ENCODE results near the gene WWC2.

The WWC2 gene

DNA sequence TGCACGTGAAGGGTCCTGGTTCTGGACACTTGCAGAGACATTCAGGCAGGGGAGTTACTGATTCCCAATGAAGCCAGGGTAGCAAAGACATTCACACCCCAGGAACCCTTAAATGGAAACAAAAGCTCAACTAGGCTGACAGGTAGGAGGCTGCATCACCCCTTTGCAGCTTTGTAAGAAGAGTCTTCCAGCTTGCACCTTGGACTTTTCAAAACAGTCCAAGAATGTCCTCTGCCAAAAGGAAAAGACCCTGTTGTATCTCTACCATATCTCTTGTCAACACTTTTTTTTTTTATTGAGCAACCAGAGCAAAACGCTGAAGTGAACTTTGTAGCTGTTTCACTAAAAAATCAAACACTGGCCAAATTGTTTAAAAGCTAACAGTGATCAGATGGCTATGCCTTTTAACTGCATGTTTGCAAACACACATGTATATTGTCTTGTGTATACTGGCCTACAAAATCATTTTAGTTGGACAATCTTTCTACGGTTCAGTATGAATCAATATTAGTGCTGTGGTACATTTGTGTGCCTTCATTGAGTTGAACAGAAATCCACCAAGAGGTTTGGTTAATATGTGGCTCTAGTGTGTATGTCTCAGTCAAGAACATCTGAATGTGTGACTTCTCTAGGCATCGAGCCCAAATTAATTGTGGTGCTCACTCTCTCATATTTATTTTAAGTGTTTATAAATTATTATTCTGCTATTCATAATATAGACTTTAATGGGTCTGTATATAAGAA, 18.5 kb upstream of the WWC2 start:
- H3K79me2 ChIP-seq (ENCODE audit: insufficient read depth, low read length), result no peaks in the 10 kb centered on the region
- no peaks in the 10 kb centered on the region for H3K36me3 ChIP-seq (ENCODE audit: insufficient read depth, low read length)
- H3K9me3 ChIP-seq (ENCODE audit: insufficient read depth, low read length, severe bottlenecking), result no peaks in the 10 kb centered on the region
- H3K4me1 ChIP-seq (ENCODE audit: insufficient read depth, low read length), result no peaks in the 10 kb centered on the region
- TF ChIP-seq EZH2 (IDR thresholded peaks at IDR 0.05; ENCODE audit: borderline replicate concordance, low read depth, low read length, severe bottlenecking), result no peak
- TF ChIP-seq, protein P1, sequence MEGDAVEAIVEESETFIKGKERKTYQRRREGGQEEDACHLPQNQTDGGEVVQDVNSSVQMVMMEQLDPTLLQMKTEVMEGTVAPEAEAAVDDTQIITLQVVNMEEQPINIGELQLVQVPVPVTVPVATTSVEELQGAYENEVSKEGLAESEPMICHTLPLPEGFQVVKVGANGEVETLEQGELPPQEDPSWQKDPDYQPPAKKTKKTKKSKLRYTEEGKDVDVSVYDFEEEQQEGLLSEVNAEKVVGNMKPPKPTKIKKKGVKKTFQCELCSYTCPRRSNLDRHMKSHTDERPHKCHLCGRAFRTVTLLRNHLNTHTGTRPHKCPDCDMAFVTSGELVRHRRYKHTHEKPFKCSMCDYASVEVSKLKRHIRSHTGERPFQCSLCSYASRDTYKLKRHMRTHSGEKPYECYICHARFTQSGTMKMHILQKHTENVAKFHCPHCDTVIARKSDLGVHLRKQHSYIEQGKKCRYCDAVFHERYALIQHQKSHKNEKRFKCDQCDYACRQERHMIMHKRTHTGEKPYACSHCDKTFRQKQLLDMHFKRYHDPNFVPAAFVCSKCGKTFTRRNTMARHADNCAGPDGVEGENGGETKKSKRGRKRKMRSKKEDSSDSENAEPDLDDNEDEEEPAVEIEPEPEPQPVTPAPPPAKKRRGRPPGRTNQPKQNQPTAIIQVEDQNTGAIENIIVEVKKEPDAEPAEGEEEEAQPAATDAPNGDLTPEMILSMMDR (IDR thresholded peaks at IDR 0.05; ENCODE audit: borderline replicate concordance, extremely low read depth, low read length, poor library complexity, severe bottlenecking), result no peak
- no peak overlapping the region for H3K27ac ChIP-seq (ENCODE audit: low read length)
- H2AFZ ChIP-seq (ENCODE audit: low read depth, low read length), result no peak overlapping the region
- no peak for DNase-seq
- no peak overlapping the region for H3K9ac ChIP-seq (ENCODE audit: low read depth, low read length)
- no peak overlapping the region for H3K4me3 ChIP-seq (ENCODE audit: low read depth in 1 of 2, low read length in 2 of 2)
- H3K27me3 ChIP-seq (ENCODE audit: insufficient read depth, low read length, poor library complexity), result peaks cover 4% of the 10 kb centered on the region
- no peaks in the 10 kb centered on the region for H4K20me1 ChIP-seq (ENCODE audit: insufficient read depth, low read length)
- ATAC-seq (ENCODE audit: insufficient read depth, low read depth), result no peak
- H3K4me2 ChIP-seq (ENCODE audit: insufficient read depth, low read length), result no peak overlapping the region

DNA sequence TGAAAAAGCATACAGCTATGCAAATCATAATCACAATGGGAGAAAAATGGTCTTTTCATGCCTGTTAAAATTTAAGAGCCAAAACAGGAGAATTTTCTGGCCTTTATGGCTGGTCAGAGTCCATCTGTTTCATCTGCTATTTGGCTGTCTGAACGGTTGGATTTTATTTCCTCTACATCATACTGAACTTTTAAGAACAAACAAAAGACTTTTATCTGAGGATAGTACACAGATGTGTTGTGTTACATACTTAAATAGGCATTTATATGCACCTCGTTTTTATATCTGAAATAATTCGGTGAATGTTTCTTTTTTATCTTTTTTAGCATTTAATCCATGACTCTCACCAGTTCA, 18.0 kb upstream of the WWC2 start:
- no peaks in the 10 kb centered on the region for H3K4me1 ChIP-seq (ENCODE audit: insufficient read depth, low read length)
- H3K27ac ChIP-seq (ENCODE audit: low read length), result no peak overlapping the region
- DNase-seq, result no peak
- no peak overlapping the region for H3K4me2 ChIP-seq (ENCODE audit: insufficient read depth, low read length)
- no peaks in the 10 kb centered on the region for H3K36me3 ChIP-seq (ENCODE audit: insufficient read depth, low read length)
- H4K20me1 ChIP-seq (ENCODE audit: insufficient read depth, low read length), result no peaks in the 10 kb centered on the region
- no peak overlapping the region for H3K9ac ChIP-seq (ENCODE audit: low read depth, low read length)
- TF ChIP-seq, protein P1 (IDR thresholded peaks at IDR 0.05; ENCODE audit: borderline replicate concordance, extremely low read depth, low read length, poor library complexity, severe bottlenecking), result no peak
- no peak for TF ChIP-seq EZH2 (IDR thresholded peaks at IDR 0.05; ENCODE audit: borderline replicate concordance, low read depth, low read length, severe bottlenecking)
- no peaks in the 10 kb centered on the region for H3K9me3 ChIP-seq (ENCODE audit: insufficient read depth, low read length, severe bottlenecking)
- H2AFZ ChIP-seq (ENCODE audit: low read depth, low read length), result no peak overlapping the region
- ATAC-seq (ENCODE audit: insufficient read depth, low read depth), result no peak
- H3K27me3 ChIP-seq (ENCODE audit: insufficient read depth, low read length, poor library complexity), result peaks cover 4% of the 10 kb centered on the region
- no peak overlapping the region for H3K4me3 ChIP-seq (ENCODE audit: low read depth in 1 of 2, low read length in 2 of 2)
- no peaks in the 10 kb centered on the region for H3K79me2 ChIP-seq (ENCODE audit: insufficient read depth, low read length)

DNA sequence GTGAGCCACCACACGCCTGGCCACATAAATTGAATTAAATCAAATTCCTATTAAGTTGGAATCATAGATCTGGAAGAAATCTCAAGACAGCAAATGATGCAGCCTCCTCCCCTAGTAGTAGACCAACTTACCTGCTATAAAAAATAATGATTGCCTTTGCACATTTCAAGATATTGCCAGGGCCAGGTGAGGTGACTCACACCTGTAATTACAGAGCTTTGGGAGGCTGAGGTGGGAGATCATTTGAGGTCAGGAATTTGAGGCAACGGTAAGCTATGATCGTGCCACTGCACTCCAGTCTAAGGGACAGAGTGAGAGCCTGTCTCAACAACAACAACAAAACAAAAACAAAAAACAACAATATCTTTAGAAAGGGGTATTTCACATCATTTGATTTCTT, 17.0 kb upstream of the WWC2 start:
- H3K27ac ChIP-seq (ENCODE audit: low read length), result no peak overlapping the region
- TF ChIP-seq EZH2 (IDR thresholded peaks at IDR 0.05; ENCODE audit: borderline replicate concordance, low read depth, low read length, severe bottlenecking), result no peak
- TF ChIP-seq, protein P1 (IDR thresholded peaks at IDR 0.05; ENCODE audit: borderline replicate concordance, extremely low read depth, low read length, poor library complexity, severe bottlenecking), result no peak
- H2AFZ ChIP-seq (ENCODE audit: low read depth, low read length), result no peak overlapping the region
- H3K27me3 ChIP-seq (ENCODE audit: insufficient read depth, low read length, poor library complexity), result no peaks in the 10 kb centered on the region
- no peaks in the 10 kb centered on the region for H3K4me1 ChIP-seq (ENCODE audit: insufficient read depth, low read length)
- DNase-seq (no peak), ATAC-seq (ENCODE audit: insufficient read depth, low read depth) (no peak)
- H3K4me3 ChIP-seq (ENCODE audit: low read depth in 1 of 2, low read length in 2 of 2), result no peak overlapping the region
- H3K79me2 ChIP-seq (ENCODE audit: insufficient read depth, low read length), result no peaks in the 10 kb centered on the region
- H3K36me3 ChIP-seq (ENCODE audit: insufficient read depth, low read length), result no peaks in the 10 kb centered on the region
- no peaks in the 10 kb centered on the region for H3K9me3 ChIP-seq (ENCODE audit: insufficient read depth, low read length, severe bottlenecking)
- no peaks in the 10 kb centered on the region for H4K20me1 ChIP-seq (ENCODE audit: insufficient read depth, low read length)
- H3K4me2 ChIP-seq (ENCODE audit: insufficient read depth, low read length), result no peak overlapping the region
- no peak overlapping the region for H3K9ac ChIP-seq (ENCODE audit: low read depth, low read length)
